Esophagus muscularis mucosa (tissue), 4 donors: ENCODE results near the gene CRHR1. TPM values are rescaled to one million over a fixed set of nuclear protein-coding genes. Genes with fewer than 3 reads are reported as not detected.

Experiments used
- DNase-seq: peaks from one replicate; pipeline ENCODE4 v3.0.0-alpha.2; 2017; ENCODE audit errors: extremely low spot score
- H3K27ac ChIP-seq, 4 donors: fragments of 200-600 bp; sonication (generic); replicated peaks in 1 of 4; 1 replicate in 3 of 4; 2 replicates in 1 of 4; pipeline ENCODE4 v1.5.1; 2016 to 2019; ENCODE audit warnings: mild to moderate bottlenecking in 1 of 4
- H3K27me3 ChIP-seq, 4 donors: fragments of 200-600 bp; sonication (generic); one replicate each; pipeline versions ENCODE4 v1.5.1 to v1.6.0; 2016 to 2019
- H3K36me3 ChIP-seq, 4 donors: fragments of 200-600 bp; sonication (generic); one replicate each; pipeline ENCODE4 v1.5.1; 2016 to 2019
- H3K4me1 ChIP-seq, 4 donors: fragments of 200-600 bp; sonication (generic); one replicate each; pipeline ENCODE4 v1.5.1; 2016 to 2019
- H3K4me3 ChIP-seq, 4 donors: fragments of 200-600 bp; sonication (generic); 1 replicate in 2 of 4; 2 replicates in 2 of 4; pipeline ENCODE4 v1.5.1; 2016 to 2019; ENCODE audit warnings: mild to moderate bottlenecking in 4 of 4, moderate library complexity in 1 of 4
- H3K9me3 ChIP-seq, 4 donors: fragments of 200-600 bp; sonication (generic); 1 replicate in 3 of 4; 2 replicates in 1 of 4; pipeline ENCODE4 v1.5.1; 2016 to 2019
- CTCF ChIP-seq, 3 experiments: fragments of 200-600 bp in 2 of 3; fragments of 450-650 bp in 1 of 3; sonication (generic) in 2 of 3; IDR thresholded peaks; one replicate each; pipeline ENCODE4 v1.5.1; 2017 to 2019; ENCODE audit warnings: antibody characterized with exemption in 3 of 3, mild to moderate bottlenecking in 2 of 3, moderate library complexity in 1 of 3
- EP300 ChIP-seq: sonication (generic); formaldehyde crosslinking; IDR thresholded peaks from one replicate; pipeline ENCODE4 v1.6.1; 2017; ENCODE audit warnings: antibody characterized with exemption
- POLR2A ChIP-seq: fragments of 450-650 bp; IDR thresholded peaks from one replicate; pipeline ENCODE4 v1.6.1; 2017; ENCODE audit warnings: antibody characterized with exemption, moderate library complexity, mild to moderate bottlenecking, low read depth
- POLR2AphosphoS5 ChIP-seq, 2 donors: sonication (generic); formaldehyde crosslinking; IDR thresholded peaks; one replicate each; pipeline ENCODE4 v1.6.1; 2017; ENCODE audit warnings: antibody characterized with exemption in 2 of 2
- WGBS: methylation state at CpG from one replicate; pipeline ENCODE4 v1.1.5; 2018; 5-methylcytosine and 5-hydroxymethylcytosine counted together
- intact Hi-C: fragments of 100-400 bp; cut with DNase I; formaldehyde crosslinking; loops from one replicate; pipeline ENCODE4 v1.15.1; 2023
- total RNA-seq, 4 donors: library from RNA; depleted of rRNA; stranded (reverse); fragments of >200 nt; gene quantifications; one replicate each; pipeline versions ENCODE4 v1.1.0 to v1.2.1, GENCODE V29; 2016

The CRHR1 gene
- total RNA-seq, 4 donors from 2014 or later = 0.50 to 0.52 TPM; not detected in 2

- Histone ChIP-seq H3K4me1 (peaks cover 0 to 6% (median 0%) of the 10 kb centered on the region in 4 donors), H3K9me3 (no peaks in the 10 kb centered on the region), H3K36me3 (no peaks in the 10 kb centered on the region), H3K27ac (no peak overlapping the region), H3K27me3 (peaks cover 0 to 90% (median 7%) of the 10 kb centered on the region in 4 donors), H3K4me3 (no peak overlapping the region)
- no peak for DNase-seq
- intact Hi-C loops = no loop called here
- 52% methylated on average over 8 of the region's 8 CpGs for WGBS
- TF ChIP-seq POLR2AphosphoS5 (IDR thresholded peaks at IDR 0.05) (no peak), CTCF (IDR thresholded peaks at IDR 0.05) (no peak), POLR2A (no peak)
Measured at GRCh38 chr17:45791041-45791582, 7.0 kb downstream of the CRHR1 start.

- WGBS = 63% methylated on average over 6 of the region's 9 CpGs
- intact Hi-C loops = no loop called here
Measured at GRCh38 chr17:45791935-45792334, 7.8 kb downstream of the CRHR1 start.

GRCh38 chr17:45792437-45792836 is 8.3 kb downstream of the CRHR1 start:
- Histone ChIP-seq H3K36me3 (no peaks in the 10 kb centered on the region), H3K4me1 (peaks cover 0 to 6% (median 0%) of the 10 kb centered on the region in 4 donors), H3K27ac (no peak overlapping the region), H3K27me3 (peaks cover 0 to 92% (median 10%) of the 10 kb centered on the region in 4 donors), H3K4me3 (no peak overlapping the region), H3K9me3 (no peaks in the 10 kb centered on the region)
- TF ChIP-seq EP300 (no peak), CTCF (IDR thresholded peaks at IDR 0.05) (no peak), POLR2A (no peak), POLR2AphosphoS5 (IDR thresholded peaks at IDR 0.05) (no peak)
- 56% methylated on average over 3 of the region's 3 CpGs for WGBS
- intact Hi-C loops = no loop called here
- DNase-seq = no peak

More at GRCh38 chr17:45791935-45792334, 7.8 kb downstream of the CRHR1 start:
- Histone ChIP-seq H3K4me3 (no peak overlapping the region), H3K27me3 (peaks cover 0 to 91% (median 10%) of the 10 kb centered on the region in 4 donors), H3K36me3 (no peaks in the 10 kb centered on the region), H3K27ac (no peak overlapping the region), H3K4me1 (peaks cover 0 to 6% (median 0%) of the 10 kb centered on the region in 4 donors), H3K9me3 (no peaks in the 10 kb centered on the region)
- TF ChIP-seq EP300 (no peak), POLR2A (no peak), POLR2AphosphoS5 (IDR thresholded peaks at IDR 0.05) (no peak), CTCF (IDR thresholded peaks at IDR 0.05) (no peak)
- no peak for DNase-seq

GRCh38 chr17:45792995-45793755 is 9.1 kb downstream of the CRHR1 start:
- no peak for DNase-seq
- H3K27me3 ChIP-seq = peaks cover 0 to 92% (median 10%) of the 10 kb centered on the region in 4 donors
- no peak overlapping the region for H3K27ac ChIP-seq
- TF ChIP-seq POLR2A = no peak
- TF ChIP-seq EP300 = no peak
- TF ChIP-seq CTCF (IDR thresholded peaks at IDR 0.05) = no peak
- TF ChIP-seq POLR2AphosphoS5 (IDR thresholded peaks at IDR 0.05) = no peak
- intact Hi-C loops = no loop called here
- H3K36me3 ChIP-seq = no peaks in the 10 kb centered on the region
- WGBS = 79% methylated on average over 14 of the region's 22 CpGs
- H3K9me3 ChIP-seq = no peaks in the 10 kb centered on the region
- H3K4me1 ChIP-seq = peaks cover 0 to 6% (median 0%) of the 10 kb centered on the region in 4 donors
- no peak overlapping the region for H3K4me3 ChIP-seq
